SHP77 (cell line): ENCODE measurements around the gene FIG4.
A peak's percentile ranks its signal among the peaks of the same experiment; 100 is the strongest.
"Not testable (repeated sequence)": the region's sequence is repeated elsewhere in the genome, so short reads cannot be mapped to it uniquely, and the experiment has no call there.

Source experiments
- DNase-seq, 2 experiments: peaks; one replicate each; lab custom pipeline; 2025; lab: John Stamatoyannopoulos, UW

FIG4 gene

GRCh38 chr6:109702791-109703190 is 11.7 kb downstream of the FIG4 start:
- no peak for DNase-seq

- DNase-seq = peak; percentile 80 to 89
Observed at GRCh38 chr6:109705258-109705657, 14.2 kb downstream of the FIG4 start.

- no peak for DNase-seq
Observed at GRCh38 chr6:109706513-109706912, 15.4 kb downstream of the FIG4 start.

- not testable (repeated sequence) for DNase-seq
Observed at GRCh38 chr6:109708099-109708498, 17.0 kb downstream of the FIG4 start.

GRCh38 chr6:109713097-109713496 is 22.0 kb downstream of the FIG4 start:
- no peak for DNase-seq

- DNase-seq = no peak
Observed at GRCh38 chr6:109714166-109714565, 23.1 kb downstream of the FIG4 start.

GRCh38 chr6:109714611-109715010 is 23.5 kb downstream of the FIG4 start:
- no peak for DNase-seq

GRCh38 chr6:109715616-109716015 is 24.5 kb downstream of the FIG4 start:
- no peak for DNase-seq

- DNase-seq = no peak
Observed at GRCh38 chr6:109717971-109718370, 26.9 kb downstream of the FIG4 start.

GRCh38 chr6:109718991-109719390 is 27.9 kb downstream of the FIG4 start:
- no peak for DNase-seq

GRCh38 chr6:109720311-109720710 is 29.2 kb downstream of the FIG4 start:
- no peak for DNase-seq

GRCh38 chr6:109722011-109722410 is 30.9 kb downstream of the FIG4 start:
- DNase-seq = no peak

GRCh38 chr6:109722564-109723254 is 31.6 kb downstream of the FIG4 start:
- DNase-seq = no peak

GRCh38 chr6:109725250-109725649 is 34.2 kb downstream of the FIG4 start:
- DNase-seq = not testable (repeated sequence)

GRCh38 chr6:109736273-109737025 is 45.4 kb downstream of the FIG4 start:
- no peak for DNase-seq

GRCh38 chr6:109738255-109738654 is 47.2 kb downstream of the FIG4 start:
- DNase-seq = no peak

GRCh38 chr6:109738667-109739066 is 47.6 kb downstream of the FIG4 start:
- no peak for DNase-seq

GRCh38 chr6:109739686-109740085 is 48.6 kb downstream of the FIG4 start:
- DNase-seq = no peak

GRCh38 chr6:109740787-109741186 is 49.7 kb downstream of the FIG4 start:
- no peak for DNase-seq

- no peak for DNase-seq
Observed at GRCh38 chr6:109743739-109744138, 52.6 kb downstream of the FIG4 start.

- DNase-seq = not testable (repeated sequence)
Observed at GRCh38 chr6:109744779-109745178, 53.7 kb downstream of the FIG4 start.

- no peak for DNase-seq
Observed at GRCh38 chr6:109747221-109747620, 56.1 kb downstream of the FIG4 start.

GRCh38 chr6:109759098-109759955 is 68.2 kb downstream of the FIG4 start:
- DNase-seq = no peak
